PFSK-1 (cell line): ENCODE results near the gene GRIK3.

ENCODE experiments used
- POLR2AphosphoS5 ChIP-seq: IDR thresholded peaks from 2 replicates; pipeline ENCODE4 v1.6.1; 2012; ENCODE audit warnings: low read depth, mild to moderate bottlenecking, control low read depth, low read length, moderate library complexity
- SIN3A ChIP-seq: IDR thresholded peaks from 2 replicates; pipeline ENCODE4 v1.6.1; 2012; ENCODE audit warnings: mild to moderate bottlenecking, low read length, moderate library complexity, borderline replicate concordance; ENCODE audit not compliant: insufficient read depth
- TAF1 ChIP-seq: IDR thresholded peaks from 2 replicates; pipeline ENCODE4 v1.6.1; 2012; ENCODE audit warnings: low read length, control low read depth, borderline replicate concordance; ENCODE audit not compliant: insufficient read depth
- TF ChIP-seq, protein P1 (sequence below), 2 experiments: IDR thresholded peaks; 2 replicates each; pipeline versions ENCODE4 v1.6.1 to v1.8.0; 2011 to 2012; ENCODE audit warnings: low read depth in 2 of 2, low read length in 2 of 2, control low read depth in 1 of 2, inconsistent platforms in 1 of 2, mild to moderate bottlenecking in 1 of 2, moderate library complexity in 1 of 2; ENCODE audit not compliant: insufficient read depth in 1 of 2

DNA sequence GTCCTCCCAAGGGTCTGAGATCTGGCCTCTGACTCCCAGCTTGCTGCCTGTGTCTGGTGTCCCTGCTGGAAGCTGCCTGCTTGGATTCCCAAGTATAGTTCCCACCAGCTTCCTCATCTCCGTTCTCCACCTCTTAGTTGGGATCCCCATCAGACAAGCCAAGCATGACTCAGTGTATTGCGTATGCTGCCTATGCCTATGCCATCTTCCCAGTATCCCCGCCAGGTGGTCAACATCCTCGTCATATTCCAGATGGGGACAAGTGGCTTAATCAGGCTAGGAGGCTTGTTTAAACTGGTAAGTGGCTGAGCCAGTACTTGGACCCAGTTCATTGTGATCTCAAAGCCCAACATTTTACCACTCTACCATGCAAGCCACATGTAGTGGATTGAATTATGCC lies 204.4 kb downstream of the GRIK3 start:
- TF ChIP-seq, protein P1, sequence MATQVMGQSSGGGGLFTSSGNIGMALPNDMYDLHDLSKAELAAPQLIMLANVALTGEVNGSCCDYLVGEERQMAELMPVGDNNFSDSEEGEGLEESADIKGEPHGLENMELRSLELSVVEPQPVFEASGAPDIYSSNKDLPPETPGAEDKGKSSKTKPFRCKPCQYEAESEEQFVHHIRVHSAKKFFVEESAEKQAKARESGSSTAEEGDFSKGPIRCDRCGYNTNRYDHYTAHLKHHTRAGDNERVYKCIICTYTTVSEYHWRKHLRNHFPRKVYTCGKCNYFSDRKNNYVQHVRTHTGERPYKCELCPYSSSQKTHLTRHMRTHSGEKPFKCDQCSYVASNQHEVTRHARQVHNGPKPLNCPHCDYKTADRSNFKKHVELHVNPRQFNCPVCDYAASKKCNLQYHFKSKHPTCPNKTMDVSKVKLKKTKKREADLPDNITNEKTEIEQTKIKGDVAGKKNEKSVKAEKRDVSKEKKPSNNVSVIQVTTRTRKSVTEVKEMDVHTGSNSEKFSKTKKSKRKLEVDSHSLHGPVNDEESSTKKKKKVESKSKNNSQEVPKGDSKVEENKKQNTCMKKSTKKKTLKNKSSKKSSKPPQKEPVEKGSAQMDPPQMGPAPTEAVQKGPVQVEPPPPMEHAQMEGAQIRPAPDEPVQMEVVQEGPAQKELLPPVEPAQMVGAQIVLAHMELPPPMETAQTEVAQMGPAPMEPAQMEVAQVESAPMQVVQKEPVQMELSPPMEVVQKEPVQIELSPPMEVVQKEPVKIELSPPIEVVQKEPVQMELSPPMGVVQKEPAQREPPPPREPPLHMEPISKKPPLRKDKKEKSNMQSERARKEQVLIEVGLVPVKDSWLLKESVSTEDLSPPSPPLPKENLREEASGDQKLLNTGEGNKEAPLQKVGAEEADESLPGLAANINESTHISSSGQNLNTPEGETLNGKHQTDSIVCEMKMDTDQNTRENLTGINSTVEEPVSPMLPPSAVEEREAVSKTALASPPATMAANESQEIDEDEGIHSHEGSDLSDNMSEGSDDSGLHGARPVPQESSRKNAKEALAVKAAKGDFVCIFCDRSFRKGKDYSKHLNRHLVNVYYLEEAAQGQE (IDR thresholded peaks at IDR 0.05; ENCODE audit: insufficient read depth in 1 of 2, low read depth in 2 of 2, low read length in 2 of 2) = no peak
- TF ChIP-seq SIN3A (no peak), TAF1 (no peak), POLR2AphosphoS5 (no peak)
